ENCODE measurements around the gene NDUFB10.

- no peak for TF ChIP-seq CTCF (IDR thresholded peaks at IDR 0.05)
- no peak for TF ChIP-seq POLR2A (IDR thresholded peaks at IDR 0.05)
Measured at GRCh38 chr16:2009164-2009711, 49.9 kb downstream of the NDUFB10 start.
